Erythroblast (primary cell): ENCODE results near the gene GLYAT.

Source experiments
- GATA1 ChIP-seq: IDR thresholded peaks from 2 replicates; pipeline ENCODE4 v1.6.1; 2011; ENCODE audit warnings: low read depth, mild to moderate bottlenecking, control low read depth, low read length, moderate library complexity
- POLR2A ChIP-seq: IDR thresholded peaks from 2 replicates; pipeline ENCODE4 v1.6.1; 2011; ENCODE audit warnings: mild to moderate bottlenecking, low read length

- TF ChIP-seq POLR2A: no peak
- no peak for TF ChIP-seq GATA1
Measured at GRCh38 chr11:58688789-58689503, 42.8 kb downstream of the GLYAT start.
